SHP77 treated with DMSO at 0.1 percent for 48 hours (cell line): Measurements from ENCODE around the gene ZNF735.
"Not testable (repeated sequence)": the region's sequence is repeated elsewhere in the genome, so short reads cannot be mapped to it uniquely, and the experiment has no call there.

ENCODE experiments used
- DNase-seq: peaks from one replicate; lab custom pipeline; 2025; lab: John Stamatoyannopoulos, UW

The ZNF735 gene

DNA sequence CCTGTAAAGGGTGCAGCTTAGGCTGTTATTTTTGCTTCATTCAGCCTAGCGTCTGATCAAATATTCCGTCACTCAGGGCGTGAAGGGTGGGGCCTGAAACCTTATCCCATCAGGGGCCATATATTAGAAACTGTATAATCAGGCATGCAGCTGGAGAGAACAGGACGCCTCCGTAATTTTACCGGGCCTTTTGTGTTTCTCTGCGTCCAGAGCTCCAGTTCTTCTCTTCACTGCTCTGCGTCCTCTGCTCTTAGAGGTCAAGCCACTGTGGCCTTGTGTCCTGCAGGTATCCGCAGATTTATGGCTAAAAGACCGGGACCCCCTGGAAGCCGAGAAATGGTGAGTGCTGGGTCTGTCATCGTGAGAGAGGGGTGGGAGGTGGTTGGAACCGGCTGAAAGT, at the start of gene ZNF735:
Gene ZNF735, plus strand, starts transcription at position 301 of the 400 bp plus-strand sequence. Its CDS starts 0 bp downstream, at position 301.
- no peak for DNase-seq

DNA sequence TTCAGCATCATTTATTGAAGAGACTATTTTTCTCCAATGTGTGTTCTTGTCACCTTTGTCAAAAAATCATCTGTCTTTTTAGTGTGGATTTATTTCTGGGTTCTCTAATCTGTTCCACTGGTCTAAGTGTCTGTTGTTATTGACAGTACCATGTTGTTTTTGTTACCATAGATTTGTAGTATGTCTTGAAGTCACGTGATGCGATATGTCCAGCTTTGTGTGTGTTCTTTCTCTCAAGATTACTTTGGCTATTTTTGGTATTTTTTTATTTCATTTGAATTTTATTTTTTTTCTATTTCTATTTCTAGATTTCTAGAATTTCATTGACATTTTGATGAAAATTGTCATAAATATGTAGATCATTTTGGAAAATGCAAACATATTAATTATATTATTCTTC, 36.0 kb upstream of the ZNF735 start:
- DNase-seq = not testable (repeated sequence)

- DNase-seq = no peak
Measured at GRCh38 chr7:64174328-64174727, 32.7 kb upstream of the ZNF735 start.

GRCh38 chr7:64174941-64175340, 32.1 kb upstream of the ZNF735 start:
- DNase-seq = no peak

DNA sequence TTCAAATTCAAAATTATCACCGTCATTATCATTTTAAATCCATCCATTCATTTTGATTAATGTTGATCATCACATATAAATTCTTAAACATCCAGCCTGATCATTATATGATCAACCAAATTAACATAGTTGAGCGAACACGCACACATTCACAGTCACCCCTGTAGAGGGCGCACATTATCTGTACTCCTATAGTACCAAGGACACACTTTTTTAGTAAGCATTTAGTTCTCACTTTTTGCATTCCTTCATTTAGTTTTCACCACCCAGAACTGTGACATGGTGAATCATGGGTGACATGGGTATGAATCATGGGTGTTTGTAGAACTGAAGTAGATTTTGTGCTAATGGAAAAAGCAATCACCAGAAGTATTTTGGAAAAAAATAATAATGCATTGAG, 26.0 kb upstream of the ZNF735 start:
- DNase-seq = no peak

DNA sequence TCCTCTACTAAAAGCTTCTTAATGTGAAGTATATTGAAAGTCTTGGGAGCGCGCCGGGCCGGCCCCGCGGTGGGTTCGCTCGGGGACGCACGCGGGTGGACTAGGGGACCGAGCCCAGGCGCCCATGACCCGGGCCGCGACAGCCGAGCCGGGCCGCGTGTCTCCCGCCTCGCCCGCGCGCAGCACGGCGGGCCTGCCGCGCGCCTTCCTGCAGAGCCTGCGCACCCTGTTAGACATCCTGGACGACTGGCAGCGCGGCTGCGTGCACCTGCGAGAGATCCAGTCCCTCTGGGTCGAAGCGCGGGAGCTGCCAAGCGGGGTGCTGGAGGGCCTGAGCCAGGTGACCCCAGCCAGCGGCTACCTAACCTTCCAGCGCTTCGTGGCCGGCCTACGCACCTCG, 25.4 kb upstream of the ZNF735 start:
- no peak for DNase-seq

- no peak for DNase-seq
Measured at GRCh38 chr7:64182036-64182790, 24.8 kb upstream of the ZNF735 start.

DNA sequence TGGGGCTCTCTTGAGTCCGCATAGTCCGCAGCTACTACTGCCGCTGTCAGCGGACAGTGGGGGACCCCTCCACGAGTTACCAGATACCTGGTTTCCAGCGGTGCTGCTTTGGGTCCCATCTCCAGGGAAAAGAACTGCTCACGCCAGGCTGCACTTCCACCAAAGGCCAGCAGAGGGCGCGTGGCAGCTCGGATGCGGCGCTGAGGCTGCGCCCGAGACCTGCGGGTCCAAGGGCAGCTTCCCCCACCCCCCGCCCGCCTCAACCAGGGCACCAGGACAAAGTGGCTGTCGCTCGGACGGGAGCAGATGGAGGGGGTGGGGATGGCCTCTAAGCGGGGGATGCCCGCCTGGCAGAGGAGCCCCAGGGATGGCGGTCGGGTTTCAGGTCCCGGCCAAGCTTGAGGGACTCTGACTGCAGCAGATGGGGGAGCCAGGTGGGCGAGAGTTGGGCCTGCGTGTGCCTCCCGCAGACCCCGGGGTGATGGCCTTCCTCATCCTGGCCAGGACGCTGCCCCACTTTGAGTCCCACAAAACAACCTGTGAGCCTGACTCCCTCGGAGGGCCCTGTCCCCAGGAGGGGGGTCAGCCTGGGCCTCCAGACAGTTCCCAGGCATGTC, 23.8 kb upstream of the ZNF735 start:
- no peak for DNase-seq

DNA sequence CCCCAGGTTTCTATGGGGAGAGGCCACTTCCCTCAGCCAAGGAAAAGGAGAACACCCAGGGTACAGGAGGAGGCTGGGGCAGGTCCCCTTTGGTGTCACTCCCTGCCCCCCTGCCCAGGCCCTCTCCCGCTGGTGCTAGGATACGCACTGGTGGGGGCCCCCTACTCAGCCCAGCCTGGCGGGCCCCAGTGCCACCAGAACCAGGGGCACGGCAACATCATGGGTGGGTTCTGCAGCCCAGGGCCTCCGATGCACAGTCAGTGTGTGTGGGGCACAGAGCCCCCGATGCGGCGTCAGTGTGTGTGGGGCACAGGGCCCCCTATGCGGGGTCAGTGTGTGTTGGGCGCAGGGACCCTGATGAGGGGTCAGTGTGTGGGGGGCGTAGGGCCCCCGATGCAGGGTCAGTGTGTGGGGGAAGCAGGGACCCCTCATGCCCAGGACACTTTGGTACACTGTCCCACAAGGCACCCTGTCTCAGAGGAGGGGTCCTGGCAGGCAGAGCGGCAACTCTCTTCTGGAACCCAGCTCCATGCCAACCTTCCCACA, 23.1 kb upstream of the ZNF735 start:
- no peak for DNase-seq

DNA sequence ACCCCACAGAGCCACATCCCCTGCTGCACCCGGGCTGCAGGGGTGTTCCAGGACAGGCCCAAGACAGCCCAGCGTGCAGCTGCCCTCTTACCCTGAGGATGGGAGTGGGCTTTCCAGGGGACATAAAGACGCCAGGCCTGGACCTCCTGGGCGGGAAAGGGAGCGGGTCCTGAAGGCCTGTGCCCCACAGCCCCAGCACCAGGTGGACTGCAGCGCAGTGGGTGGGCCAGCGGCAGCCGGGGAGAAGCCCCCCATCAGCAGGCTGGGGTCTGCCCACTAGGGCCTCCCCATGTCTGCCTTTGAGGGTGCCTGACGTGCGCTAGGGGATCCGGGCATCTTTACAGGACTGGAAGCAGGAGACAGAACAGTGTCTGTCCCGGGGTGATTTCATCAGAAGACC, 22.6 kb upstream of the ZNF735 start:
- DNase-seq = no peak

DNA sequence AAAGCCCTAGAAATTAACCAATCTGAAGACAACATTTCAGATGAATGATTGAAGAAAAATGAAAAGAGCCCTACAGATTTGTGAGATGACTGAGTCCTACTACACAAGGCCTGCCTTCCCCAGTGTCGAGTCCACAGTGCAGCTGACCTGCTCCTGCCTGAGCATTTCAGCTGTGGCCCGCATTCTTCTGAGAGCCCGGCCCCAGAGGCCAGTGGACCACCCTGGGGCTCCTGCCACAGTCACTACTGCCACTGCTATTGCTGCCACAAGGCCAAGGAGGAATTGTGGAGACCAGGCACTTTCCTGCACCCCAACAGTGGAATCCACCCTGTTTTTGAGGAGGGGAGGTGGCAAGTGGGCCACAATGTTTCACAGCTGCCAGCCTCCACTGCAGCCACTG, 19.6 kb upstream of the ZNF735 start:
- DNase-seq = no peak

GRCh38 chr7:64192148-64192704, 14.8 kb upstream of the ZNF735 start:
- DNase-seq = no peak

DNA sequence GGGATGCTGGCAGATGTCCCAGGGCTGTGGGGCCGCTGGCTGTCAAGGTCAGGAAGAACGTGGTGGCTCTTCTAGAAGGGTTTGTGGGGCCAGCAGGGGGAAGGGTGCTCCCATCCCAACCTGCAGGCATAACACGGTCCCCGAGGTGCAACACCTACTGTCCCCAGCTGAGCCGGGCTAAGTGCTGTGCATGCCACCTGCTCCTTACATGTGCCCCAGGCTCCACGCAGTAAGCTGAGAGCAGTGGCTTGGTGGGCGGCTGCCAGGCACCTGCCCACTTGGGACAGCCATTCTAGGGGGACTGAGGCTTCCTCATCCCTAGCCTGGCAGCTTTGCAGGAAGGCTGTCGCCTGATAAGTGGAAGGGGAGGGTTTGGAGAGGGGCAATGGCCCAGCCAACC, 14.2 kb upstream of the ZNF735 start:
- DNase-seq = no peak

GRCh38 chr7:64219710-64220298, 12.8 kb downstream of the ZNF735 start:
- not testable (repeated sequence) for DNase-seq

- DNase-seq = no peak
Measured at GRCh38 chr7:64223366-64223765, 16.4 kb downstream of the ZNF735 start.

GRCh38 chr7:64228174-64228573, 21.2 kb downstream of the ZNF735 start, which contains the start of gene ZNF679:
Gene ZNF679 (plus strand): TSS chr7:64228474. CDS start chr7:64249118, 20,644 bp downstream.
- not testable (repeated sequence) for DNase-seq

- no peak for DNase-seq
Measured at GRCh38 chr7:64266341-64266919, 59.4 kb downstream of the ZNF735 start.
